Mesodermal cell (in vitro differentiated cells): ENCODE measurements around the gene SELENOH.

Experiments
- H3K27ac ChIP-seq: 2 replicates; pipeline ENCODE4 v1.7.0; 2013; ENCODE audit warnings: mild to moderate bottlenecking, low read depth, low read length, moderate library complexity; ENCODE audit not compliant: severe bottlenecking
- H3K36me3 ChIP-seq: 2 replicates; pipeline ENCODE4 v1.7.1; 2013; ENCODE audit warnings: mild to moderate bottlenecking, low read length, moderate library complexity; ENCODE audit not compliant: control insufficient read depth, insufficient read depth
- H3K4me1 ChIP-seq: one replicate; pipeline ENCODE4 v1.7.1; 2013; ENCODE audit warnings: mild to moderate bottlenecking, low read length; ENCODE audit not compliant: insufficient read depth, control insufficient read depth, poor library complexity, severe bottlenecking
- H3K4me3 ChIP-seq: 2 replicates; pipeline ENCODE4 v1.7.0; 2013; ENCODE audit warnings: low read length, control low read depth, mild to moderate bottlenecking; ENCODE audit not compliant: insufficient read depth, poor library complexity, severe bottlenecking; ENCODE audit errors: extremely low read depth
- H3K9me3 ChIP-seq: 2 replicates; pipeline ENCODE4 v1.7.1; 2013; ENCODE audit warnings: mild to moderate bottlenecking, low read length, moderate library complexity; ENCODE audit not compliant: control insufficient read depth
- WGBS, 2 experiments: methylation state at CpG; one replicate each; pipeline ENCODE4 v1.1.5; 2013; ENCODE audit warnings: missing lambda C conversion rate in 2 of 2; ENCODE audit not compliant: insufficient coverage in 2 of 2; 5-methylcytosine and 5-hydroxymethylcytosine counted together

The SELENOH gene

DNA sequence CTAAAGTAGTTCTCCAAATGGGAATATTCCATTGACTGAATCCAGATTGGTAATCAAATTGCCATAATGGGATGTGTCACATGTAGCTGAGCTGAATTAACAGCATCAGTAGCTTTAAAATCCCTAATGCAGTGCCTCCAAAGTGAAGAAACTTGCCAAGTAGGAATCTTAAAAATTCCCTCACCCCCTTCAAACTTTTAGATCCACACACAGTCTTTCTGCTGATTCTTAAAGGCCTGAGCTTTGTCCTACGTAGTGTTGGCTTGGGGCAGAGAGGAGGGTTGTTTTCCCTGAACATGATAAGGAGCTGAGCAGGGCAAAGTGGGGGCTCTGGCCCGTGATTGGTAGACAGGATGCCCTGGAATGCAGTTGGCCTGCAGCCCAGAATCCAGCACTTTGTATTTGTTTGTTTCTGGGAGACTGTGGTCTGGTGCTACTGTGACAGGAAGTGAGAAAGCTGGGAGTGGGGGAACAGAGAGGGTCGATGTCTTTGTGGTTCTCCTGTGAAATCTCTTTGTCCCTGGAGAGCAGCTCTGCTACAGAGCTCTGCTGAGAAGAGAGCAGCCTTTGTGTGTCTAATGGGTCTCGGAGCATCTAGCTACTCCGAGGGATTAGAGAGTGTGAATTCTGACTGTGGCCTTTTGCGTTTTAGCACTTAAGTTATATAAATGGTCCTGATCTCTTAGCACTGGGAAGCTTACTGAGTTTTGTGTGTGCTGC lies 37.2 kb downstream of the SELENOH start:
- H3K4me1 ChIP-seq, result peaks cover 73% of the 10 kb centered on the region
- 0 to 9% methylated on average over 3 to 4 of the region's 6 CpGs for WGBS, 2 experiments
- H3K9me3 ChIP-seq, result no peaks in the 10 kb centered on the region
- H3K27ac ChIP-seq, result peak overlapping the region; percentile 100
- peak overlapping the region; percentile 18 for H3K4me3 ChIP-seq
- H3K36me3 ChIP-seq, result peaks cover 17% of the 10 kb centered on the region

DNA sequence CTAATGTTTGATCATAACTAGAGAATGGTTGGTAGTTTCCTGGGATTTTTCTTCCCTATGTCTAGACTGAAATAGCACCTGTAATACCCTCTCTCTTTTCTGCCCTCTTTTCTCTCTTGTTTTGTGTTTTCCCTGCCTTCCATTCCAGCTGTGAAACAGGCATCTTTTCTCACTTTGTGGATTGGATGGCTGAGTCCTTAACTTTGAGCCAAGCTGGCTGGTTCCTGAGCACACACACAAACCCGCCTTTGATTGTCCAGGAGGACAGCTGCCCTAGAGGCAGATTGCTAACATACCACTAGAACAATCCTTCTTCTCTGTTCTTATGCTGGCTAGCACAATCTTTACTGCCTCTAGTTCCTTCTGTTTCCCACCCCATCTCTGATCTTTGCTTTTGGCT lies 38.0 kb downstream of the SELENOH start:
- 43 to 44% methylated on average over 1 of the region's 1 CpG for WGBS, 2 experiments
- Histone ChIP-seq H3K4me1 (peaks cover 70% of the 10 kb centered on the region), H3K4me3 (peak overlapping the region; percentile 18), H3K27ac (peak overlapping the region; percentile 100), H3K36me3 (peaks cover 17% of the 10 kb centered on the region), H3K9me3 (no peaks in the 10 kb centered on the region)

DNA sequence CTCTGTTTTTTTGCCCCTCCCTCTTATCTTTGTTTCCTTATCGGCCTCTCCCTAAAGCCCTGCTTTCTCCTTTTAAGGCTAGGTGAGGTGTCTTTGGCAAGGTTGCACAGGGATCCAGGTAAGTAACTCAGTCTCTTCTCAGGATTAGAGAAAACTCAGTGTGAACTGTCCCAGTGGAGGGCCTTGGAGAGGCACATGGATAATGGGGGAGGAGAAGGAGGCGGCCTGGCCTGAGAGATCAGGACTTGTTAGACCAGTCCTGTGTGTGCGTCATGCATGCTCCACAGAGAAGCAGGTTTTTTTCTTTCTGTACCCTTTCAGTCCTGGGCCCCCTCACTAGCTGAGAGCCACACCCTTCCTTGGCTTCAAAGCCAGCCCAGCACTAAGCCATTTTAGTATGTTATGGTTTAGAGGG lies 40.2 kb downstream of the SELENOH start:
- no peak overlapping the region for H3K4me3 ChIP-seq
- no peaks in the 10 kb centered on the region for H3K9me3 ChIP-seq
- peak overlapping the region; percentile 25 for H3K27ac ChIP-seq
- H3K36me3 ChIP-seq, result peaks cover 26% of the 10 kb centered on the region
- peaks cover 52% of the 10 kb centered on the region for H3K4me1 ChIP-seq
- WGBS, 2 experiments, result 63% methylated on average over 1 of the region's 3 CpGs; no CpG with 5 or more reads in 1 of the 2 experiments

DNA sequence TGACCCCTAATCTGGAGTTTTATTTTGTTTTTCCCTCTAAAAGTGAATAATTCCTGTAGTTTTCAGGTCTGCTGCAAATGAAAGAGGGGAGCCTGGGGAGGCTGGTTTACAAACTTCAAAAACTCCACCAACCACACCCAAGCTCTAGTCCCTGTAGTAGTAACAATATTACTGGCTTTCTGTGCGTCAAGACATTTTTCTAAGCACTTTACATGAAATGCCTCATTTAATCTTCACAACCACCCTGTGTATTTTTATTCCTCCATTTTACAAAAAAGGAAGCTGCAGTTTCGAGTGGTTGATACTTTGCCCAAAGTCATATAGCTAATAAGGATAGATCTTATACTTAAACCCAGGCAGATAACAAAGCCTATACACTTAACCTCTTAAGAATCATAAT lies 43.8 kb downstream of the SELENOH start:
- WGBS, 2 experiments, result 83% methylated on average over 1 of the region's 2 CpGs; no CpG with 5 or more reads in 1 of the 2 experiments
- H3K36me3 ChIP-seq, result peaks cover 48% of the 10 kb centered on the region
- no peak overlapping the region for H3K27ac ChIP-seq

DNA sequence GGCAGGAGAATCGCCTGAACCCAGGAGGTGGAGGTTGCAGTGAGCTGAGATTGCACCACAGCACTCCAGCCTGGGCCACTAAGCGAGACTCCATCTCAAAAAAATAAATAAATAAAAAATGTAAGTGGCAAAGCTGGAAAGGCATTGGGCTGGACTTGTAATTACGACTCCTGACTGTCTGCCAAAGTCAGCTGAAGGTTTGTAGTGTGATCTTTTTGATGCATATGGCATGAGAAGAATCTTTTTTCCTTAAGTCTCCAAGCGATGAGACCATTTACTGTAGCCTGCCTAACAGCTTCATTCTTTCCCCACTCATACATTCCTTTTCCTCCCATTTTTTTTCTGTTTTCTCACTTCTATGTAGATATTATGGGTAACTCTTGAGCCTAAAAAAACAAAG lies 45.1 kb downstream of the SELENOH start:
- no peaks in the 10 kb centered on the region for H3K9me3 ChIP-seq
- no peak overlapping the region for H3K4me3 ChIP-seq
- H3K36me3 ChIP-seq, result peaks cover 61% of the 10 kb centered on the region
- peaks cover 31% of the 10 kb centered on the region for H3K4me1 ChIP-seq
- 92% methylated on average over 2 of the region's 4 CpGs; no CpG with 5 or more reads in 1 of the 2 experiments for WGBS, 2 experiments
- no peak overlapping the region for H3K27ac ChIP-seq

More for the DNA sequence above, 43.8 kb downstream of the SELENOH start:
- Histone ChIP-seq H3K9me3 (no peaks in the 10 kb centered on the region), H3K4me1 (peaks cover 36% of the 10 kb centered on the region), H3K4me3 (no peak overlapping the region)

DNA sequence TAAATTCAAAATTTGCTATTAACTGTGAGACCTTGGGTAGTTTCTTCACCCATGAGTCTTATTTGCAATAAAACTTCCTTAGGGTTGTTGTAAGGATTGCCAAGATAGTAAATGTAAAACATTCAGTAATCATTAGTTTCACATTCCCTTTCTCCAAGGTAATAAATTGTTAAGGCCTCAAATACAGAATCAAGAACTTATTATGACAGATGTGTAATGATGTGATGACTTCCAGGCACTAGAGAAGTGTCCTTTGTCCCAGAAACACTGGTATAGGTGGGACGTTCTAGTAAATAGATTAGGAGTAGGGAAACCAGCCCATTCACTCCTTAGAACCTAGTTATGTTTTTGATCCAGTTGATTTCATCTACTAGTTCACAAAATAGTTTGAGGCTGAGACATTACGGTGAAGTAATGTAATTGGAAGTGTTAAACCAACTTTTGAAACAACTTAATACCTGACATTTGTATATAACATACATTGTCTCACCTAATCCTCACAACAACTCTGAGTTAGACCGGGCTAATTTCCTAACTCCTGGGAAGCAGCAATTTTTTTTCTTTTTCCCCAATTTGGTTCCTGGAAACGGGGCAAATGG lies 45.8 kb downstream of the SELENOH start:
- no peak overlapping the region for H3K27ac ChIP-seq
- peaks cover 63% of the 10 kb centered on the region for H3K36me3 ChIP-seq
- 86 to 100% methylated on average over 1 to 2 of the region's 4 CpGs for WGBS, 2 experiments
- no peaks in the 10 kb centered on the region for H3K9me3 ChIP-seq
- no peak overlapping the region for H3K4me3 ChIP-seq
- H3K4me1 ChIP-seq, result peaks cover 32% of the 10 kb centered on the region

DNA sequence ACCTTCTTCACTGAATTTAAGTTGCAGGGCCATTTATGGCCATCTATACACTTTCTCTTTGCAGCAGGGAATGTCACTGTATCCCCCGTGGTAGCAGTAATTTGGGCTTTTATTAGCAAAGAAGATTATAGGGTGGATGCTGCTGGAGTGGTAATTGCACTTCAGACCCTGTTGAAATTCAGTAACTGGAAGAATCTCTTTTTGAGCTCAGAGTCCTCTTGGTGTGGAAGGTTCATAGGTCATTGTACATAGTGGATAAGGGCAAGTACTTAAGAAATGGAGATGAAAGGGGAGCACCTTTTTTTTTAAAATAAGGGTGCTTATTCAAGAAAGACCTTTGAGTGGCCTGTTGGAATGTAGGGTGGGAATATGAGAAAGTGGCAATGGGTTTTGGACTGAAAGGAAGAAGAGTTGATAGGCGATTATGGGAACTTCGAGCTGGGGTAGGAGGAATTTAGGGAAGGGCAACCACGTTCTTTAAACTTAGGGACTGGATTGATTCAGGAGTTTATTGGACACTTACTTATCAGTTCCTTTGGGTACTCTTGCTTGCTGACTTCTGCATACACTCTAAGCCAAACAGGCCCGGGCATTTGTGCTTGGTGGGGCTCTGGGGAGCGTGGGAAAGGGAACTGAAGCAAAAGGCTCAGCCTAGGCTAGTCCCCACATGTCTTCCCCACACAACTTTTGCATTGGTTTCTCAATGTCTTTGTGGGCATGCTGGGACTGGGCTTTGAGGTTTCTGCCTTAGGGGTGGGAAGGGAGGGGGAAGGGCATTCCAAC lies 46.8 kb downstream of the SELENOH start:
- 74 to 78% methylated on average over 4 of the region's 6 CpGs for WGBS, 2 experiments
- Histone ChIP-seq H3K4me3 (no peak overlapping the region), H3K4me1 (peaks cover 38% of the 10 kb centered on the region)

DNA sequence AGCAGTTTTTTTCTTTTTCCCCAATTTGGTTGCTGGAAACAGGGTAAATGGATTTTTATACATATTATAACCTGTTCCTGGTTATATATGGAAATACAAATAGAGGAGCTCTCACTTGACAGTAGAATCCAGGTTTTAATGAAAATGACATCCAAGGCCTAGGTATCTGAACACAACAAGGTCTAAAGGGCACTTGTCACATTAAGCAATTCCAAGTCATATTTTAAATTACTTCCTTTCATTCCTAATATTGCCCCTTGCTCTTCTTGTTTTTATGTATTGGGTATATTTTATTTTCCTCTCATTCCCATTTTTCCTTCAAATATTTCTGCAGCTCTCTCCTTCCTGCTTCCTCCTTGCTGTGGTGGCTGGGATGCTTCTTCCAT lies 47.4 kb downstream of the SELENOH start:
- H3K36me3 ChIP-seq, result peaks cover 67% of the 10 kb centered on the region
- H3K9me3 ChIP-seq, result no peaks in the 10 kb centered on the region
- no peak overlapping the region for H3K27ac ChIP-seq
- H3K4me1 ChIP-seq, result peaks cover 44% of the 10 kb centered on the region
- H3K4me3 ChIP-seq, result no peak overlapping the region

More for the DNA sequence above, 46.8 kb downstream of the SELENOH start:
- Histone ChIP-seq H3K9me3 (no peaks in the 10 kb centered on the region), H3K36me3 (peaks cover 64% of the 10 kb centered on the region), H3K27ac (peak overlapping the region; percentile 46)

DNA sequence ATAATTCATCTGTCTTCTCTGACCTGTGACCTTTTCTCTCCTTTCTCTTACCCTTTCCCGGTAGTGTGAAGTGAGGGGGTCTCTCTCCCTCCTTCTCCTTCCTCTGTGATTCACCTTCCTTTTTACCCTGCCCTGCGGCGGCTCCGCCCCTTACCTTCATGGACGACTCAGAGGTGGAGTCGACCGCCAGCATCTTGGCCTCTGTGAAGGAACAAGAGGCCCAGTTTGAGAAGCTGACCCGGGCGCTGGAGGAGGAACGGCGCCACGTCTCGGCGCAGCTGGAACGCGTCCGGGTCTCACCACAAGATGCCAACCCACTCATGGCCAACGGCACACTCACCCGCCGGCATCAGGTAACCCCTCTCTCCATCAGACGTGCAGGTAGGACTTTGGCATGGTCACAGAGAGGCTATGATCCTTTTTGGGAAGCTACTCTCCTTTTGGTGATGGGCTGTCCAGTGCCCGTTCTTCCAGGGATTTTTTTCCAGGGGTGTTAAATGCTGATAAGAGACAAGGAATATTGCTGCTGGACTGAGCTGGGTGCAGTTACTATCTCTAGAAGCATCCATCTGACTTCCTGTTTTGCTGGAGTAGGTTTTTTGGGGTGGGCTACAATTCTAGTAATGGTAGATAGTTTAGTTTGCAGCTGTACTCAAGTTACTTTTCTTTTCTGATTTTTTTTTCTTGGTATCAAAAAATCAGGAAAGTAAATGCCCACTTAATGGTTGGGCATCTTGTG lies 50.2 kb downstream of the SELENOH start:
- peaks cover 43% of the 10 kb centered on the region for H3K4me1 ChIP-seq
- peaks cover 82% of the 10 kb centered on the region for H3K36me3 ChIP-seq
- H3K9me3 ChIP-seq, result no peaks in the 10 kb centered on the region
- WGBS, 2 experiments, result 93 to 95% methylated on average over 19 to 20 of the region's 22 CpGs
- H3K27ac ChIP-seq, result peak overlapping the region; percentile 18
- H3K4me3 ChIP-seq, result no peak overlapping the region

DNA sequence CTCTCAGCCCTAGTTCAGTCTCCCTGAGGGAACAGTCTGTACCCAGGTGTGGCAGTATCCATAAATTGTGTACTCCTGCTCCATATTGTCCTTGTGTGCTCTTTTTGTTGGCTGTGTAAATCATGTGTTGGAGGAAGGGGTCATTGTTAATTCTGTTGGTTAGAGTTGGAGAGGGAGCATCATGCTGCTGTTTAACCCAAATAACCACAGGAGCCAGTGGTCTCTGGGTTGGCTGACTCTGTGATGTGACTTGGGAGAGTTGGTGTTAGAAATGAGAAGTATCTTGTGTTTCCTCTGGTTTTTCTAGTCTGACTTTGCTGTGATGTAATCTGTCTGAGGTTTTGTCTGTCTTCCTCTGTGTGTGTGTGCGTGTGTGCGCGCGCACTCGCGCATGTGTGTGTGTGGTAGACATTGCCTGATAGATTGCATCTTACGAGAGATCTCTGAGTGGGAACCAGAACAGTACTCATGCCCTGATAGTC lies 50.8 kb downstream of the SELENOH start:
- no peak overlapping the region for H3K4me3 ChIP-seq
- WGBS, 2 experiments, result 96 to 100% methylated on average over 6 to 7 of the region's 7 CpGs
- peaks cover 41% of the 10 kb centered on the region for H3K4me1 ChIP-seq
- peak overlapping the region; percentile 18 for H3K27ac ChIP-seq
- H3K9me3 ChIP-seq, result no peaks in the 10 kb centered on the region
- peaks cover 87% of the 10 kb centered on the region for H3K36me3 ChIP-seq
